ENCODE data around the gene MYH10. TPM values are rescaled to one million over a fixed set of nuclear protein-coding genes. Genes with fewer than 3 reads are reported as not detected.
A peak's percentile ranks its signal among the peaks of the same experiment; 100 is the strongest.

The MYH10 gene
- polyA plus RNA-seq, 1 donor = 73.6 TPM

DNA sequence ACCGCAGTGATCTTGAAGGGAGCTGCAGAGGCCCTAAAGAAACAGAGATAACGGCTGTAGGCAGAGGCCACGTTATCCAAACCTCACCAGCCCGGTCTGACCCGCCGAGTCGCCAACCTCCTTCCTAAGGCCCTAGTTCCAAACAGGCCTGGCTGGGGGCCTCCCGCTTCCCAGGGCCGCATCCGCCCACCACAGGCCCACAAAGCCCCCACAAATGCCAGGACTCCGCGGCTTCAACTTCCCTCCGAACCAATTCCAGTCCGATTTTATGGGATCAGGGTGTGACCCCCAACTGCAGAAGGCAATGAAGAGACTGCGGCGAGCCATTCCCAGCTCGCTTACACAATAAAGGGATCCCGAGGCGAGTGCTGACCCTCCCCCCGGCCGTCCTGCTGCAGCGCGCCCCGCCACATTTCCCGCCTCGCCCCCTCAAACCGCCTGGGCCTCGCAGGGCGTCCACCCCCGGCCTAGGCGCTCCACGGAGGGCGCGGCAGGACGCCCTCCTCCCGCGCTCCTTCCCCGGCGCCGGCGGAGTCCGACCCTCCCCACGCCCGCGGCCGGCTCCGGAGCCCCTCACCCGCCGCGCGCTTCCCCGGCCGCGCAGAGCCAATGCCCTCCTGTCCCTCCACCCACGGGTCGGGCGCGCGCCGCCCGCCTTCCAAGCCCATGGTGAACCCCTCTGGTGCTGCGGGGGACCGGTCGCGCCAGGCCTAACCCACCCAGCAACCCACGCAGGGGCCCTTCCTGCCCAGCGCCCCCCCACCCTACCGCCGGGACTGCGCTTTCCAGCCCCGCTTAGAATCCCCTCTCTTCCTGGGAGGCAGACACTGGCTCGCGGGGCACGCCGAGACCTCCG, 926 bp downstream of the MYH10 start:
- Histone ChIP-seq H3K9me3 (ENCODE audit: control insufficient read depth, low read depth, low read length) (no peaks in the 10 kb centered on the region), H3K27me3 (ENCODE audit: control insufficient read depth, insufficient read depth, low read length) (no peaks in the 10 kb centered on the region), H3K4me1 (ENCODE audit: control insufficient read depth, insufficient read depth, low read length) (peaks cover 4% of the 10 kb centered on the region), H3K27ac (ENCODE audit: low read length) (peak overlapping the region; percentile 92), H3K4me3 (ENCODE audit: low read length) (peak overlapping the region; percentile 97), H3K36me3 (ENCODE audit: control insufficient read depth, insufficient read depth, low read length) (no peaks in the 10 kb centered on the region)
- peak; percentile 20 to 68 for DNase-seq
- WGBS (ENCODE audit: insufficient coverage, low lambda C conversion rate) = no CpG with 5 or more reads among the region's 76 CpGs

DNA sequence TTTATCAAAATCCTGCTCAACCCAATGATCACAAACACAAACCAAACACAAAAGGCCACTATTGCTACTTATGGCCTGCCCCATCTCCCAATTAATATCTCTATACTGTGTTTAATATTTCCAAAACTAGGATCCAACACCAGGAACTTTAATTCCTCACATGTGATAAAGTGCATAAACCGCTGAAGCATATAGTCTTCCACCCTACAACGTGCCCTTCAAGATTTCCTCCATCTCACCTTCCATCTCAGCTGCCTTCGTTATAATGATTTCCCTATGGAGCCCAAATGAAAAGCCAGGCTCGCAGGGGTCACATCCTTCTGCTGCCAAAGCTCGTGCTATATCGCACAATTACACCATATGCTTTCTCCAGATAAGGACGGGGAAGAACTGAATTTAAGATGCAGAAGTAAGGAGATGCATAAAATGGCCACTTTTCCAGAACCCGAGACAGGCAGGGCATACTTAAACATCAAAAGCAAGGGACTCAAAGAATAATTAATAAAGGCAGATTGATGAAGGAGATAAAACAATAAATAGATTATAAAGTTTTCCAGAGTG, 1.8 kb downstream of the MYH10 start:
- Histone ChIP-seq H3K9me3 (ENCODE audit: control insufficient read depth, low read depth, low read length) (no peaks in the 10 kb centered on the region), H3K27me3 (ENCODE audit: control insufficient read depth, insufficient read depth, low read length) (no peaks in the 10 kb centered on the region), H3K27ac (ENCODE audit: low read length) (peak overlapping the region; percentile 16), H3K4me3 (ENCODE audit: low read length) (peak overlapping the region; percentile 97), H3K4me1 (ENCODE audit: control insufficient read depth, insufficient read depth, low read length) (peaks cover 4% of the 10 kb centered on the region), H3K36me3 (ENCODE audit: control insufficient read depth, insufficient read depth, low read length) (no peaks in the 10 kb centered on the region)
- whole genome bisulfite sequencing (ENCODE audit: insufficient coverage, low lambda C conversion rate) = 57% methylated on average over 1 of the region's 8 CpGs
- peak in 1 of 2 donors; percentile 33 for DNase-seq

DNA sequence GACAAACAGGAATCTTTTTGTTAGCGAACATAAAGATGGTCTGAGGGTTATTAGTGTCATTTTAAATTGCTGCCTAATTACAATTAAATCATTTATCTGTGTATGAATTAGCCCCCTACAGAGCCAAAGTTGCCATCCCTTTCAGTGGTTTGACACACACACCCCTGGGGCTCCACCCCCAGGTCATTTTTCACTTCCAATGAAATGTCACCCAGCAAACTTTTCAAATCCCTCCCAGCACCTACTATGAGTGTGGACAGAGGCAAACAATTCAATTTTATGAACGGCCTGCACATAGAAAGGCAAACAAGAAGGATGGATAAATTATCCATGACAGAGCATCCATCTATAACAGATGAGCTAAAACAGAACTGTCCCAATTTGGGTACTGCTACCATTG, 2.4 kb downstream of the MYH10 start:
- Histone ChIP-seq H3K27ac (ENCODE audit: low read length) (no peak overlapping the region), H3K36me3 (ENCODE audit: control insufficient read depth, insufficient read depth, low read length) (no peaks in the 10 kb centered on the region), H3K4me1 (ENCODE audit: control insufficient read depth, insufficient read depth, low read length) (peaks cover 4% of the 10 kb centered on the region), H3K4me3 (ENCODE audit: low read length) (no peak overlapping the region), H3K27me3 (ENCODE audit: control insufficient read depth, insufficient read depth, low read length) (no peaks in the 10 kb centered on the region), H3K9me3 (ENCODE audit: control insufficient read depth, low read depth, low read length) (no peaks in the 10 kb centered on the region)
- no peak for DNase-seq
- 80% methylated on average over 2 of the region's 2 CpGs for WGBS (ENCODE audit: insufficient coverage, low lambda C conversion rate)

DNA sequence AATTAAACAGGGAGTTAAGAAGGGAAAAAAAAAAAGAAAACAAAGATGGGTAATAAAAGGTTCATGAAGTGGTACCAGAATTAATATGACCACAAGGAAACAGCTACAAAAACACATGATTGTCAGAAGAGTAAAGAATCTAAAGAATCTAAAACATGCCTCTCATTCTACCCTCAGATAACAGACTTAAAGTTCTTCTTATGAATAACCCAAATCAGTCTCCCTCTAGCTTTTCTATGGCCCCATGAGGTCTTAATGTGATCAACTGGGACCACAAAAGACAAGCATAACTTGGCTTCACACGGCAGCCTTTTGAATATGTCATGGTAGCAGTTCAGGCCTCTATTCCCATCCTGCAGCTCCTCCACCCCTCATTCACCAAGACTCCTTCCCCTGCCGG, 6.9 kb downstream of the MYH10 start:
- no peak for DNase-seq
- Histone ChIP-seq H3K4me1 (ENCODE audit: control insufficient read depth, insufficient read depth, low read length) (no peaks in the 10 kb centered on the region), H3K27ac (ENCODE audit: low read length) (no peak overlapping the region), H3K36me3 (ENCODE audit: control insufficient read depth, insufficient read depth, low read length) (peaks cover 20% of the 10 kb centered on the region), H3K27me3 (ENCODE audit: control insufficient read depth, insufficient read depth, low read length) (no peaks in the 10 kb centered on the region), H3K9me3 (ENCODE audit: control insufficient read depth, low read depth, low read length) (no peaks in the 10 kb centered on the region), H3K4me3 (ENCODE audit: low read length) (no peak overlapping the region)
- no CpG with 5 or more reads among the region's 2 CpGs for WGBS (ENCODE audit: insufficient coverage, low lambda C conversion rate)

DNA sequence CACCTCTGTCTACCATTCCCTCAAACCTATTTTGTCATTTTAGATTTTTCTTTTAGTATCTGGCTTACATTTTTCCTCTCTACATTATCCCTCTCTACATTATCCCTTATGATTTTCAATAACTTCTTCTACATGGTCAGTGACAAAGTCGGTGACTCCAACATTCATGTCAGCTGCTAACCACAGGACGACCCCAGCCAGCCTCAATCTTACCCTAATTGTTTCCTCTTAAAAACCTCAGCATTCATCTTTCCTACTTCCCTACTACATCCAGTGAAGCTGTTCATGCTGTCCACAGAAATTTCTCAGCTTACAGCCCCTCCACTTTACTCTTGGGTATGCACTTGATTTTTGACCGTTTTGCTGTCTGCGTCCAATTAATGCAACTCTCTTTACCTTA, 8.3 kb downstream of the MYH10 start:
- Histone ChIP-seq H3K27me3 (ENCODE audit: control insufficient read depth, insufficient read depth, low read length) (no peaks in the 10 kb centered on the region), H3K27ac (ENCODE audit: low read length) (no peak overlapping the region), H3K36me3 (ENCODE audit: control insufficient read depth, insufficient read depth, low read length) (peaks cover 21% of the 10 kb centered on the region), H3K4me1 (ENCODE audit: control insufficient read depth, insufficient read depth, low read length) (no peaks in the 10 kb centered on the region), H3K4me3 (ENCODE audit: low read length) (no peak overlapping the region), H3K9me3 (ENCODE audit: control insufficient read depth, low read depth, low read length) (no peaks in the 10 kb centered on the region)
- DNase-seq = no peak
- WGBS (ENCODE audit: insufficient coverage, low lambda C conversion rate) = 88% methylated on average over 4 of the region's 4 CpGs

DNA sequence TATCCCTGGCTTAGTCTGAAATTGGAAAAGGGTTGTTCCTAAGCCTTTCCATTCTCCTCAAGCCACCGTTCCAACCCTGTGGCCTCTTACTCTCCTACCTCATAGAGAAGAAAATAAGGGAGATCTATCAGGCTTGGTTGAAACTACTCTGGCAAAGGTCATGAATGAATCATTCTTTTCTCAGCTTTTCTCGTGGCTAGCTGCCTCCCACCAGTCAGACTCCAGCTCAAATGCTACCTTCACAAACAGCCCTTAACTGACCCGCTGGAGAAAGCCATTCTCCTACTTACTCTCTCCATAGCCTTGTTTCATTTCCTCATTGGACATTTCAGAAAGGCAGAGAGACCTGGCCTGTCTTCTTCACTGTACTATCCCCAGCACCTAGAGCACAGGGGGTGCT, 8.9 kb downstream of the MYH10 start:
- H3K27ac ChIP-seq (ENCODE audit: low read length) = no peak overlapping the region
- no peak for DNase-seq
- no peaks in the 10 kb centered on the region for H3K9me3 ChIP-seq (ENCODE audit: control insufficient read depth, low read depth, low read length)
- peaks cover 21% of the 10 kb centered on the region for H3K36me3 ChIP-seq (ENCODE audit: control insufficient read depth, insufficient read depth, low read length)
- H3K27me3 ChIP-seq (ENCODE audit: control insufficient read depth, insufficient read depth, low read length) = no peaks in the 10 kb centered on the region
- no peaks in the 10 kb centered on the region for H3K4me1 ChIP-seq (ENCODE audit: control insufficient read depth, insufficient read depth, low read length)
- no peak overlapping the region for H3K4me3 ChIP-seq (ENCODE audit: low read length)
- no CpG with 5 or more reads among the region's 3 CpGs for whole genome bisulfite sequencing (ENCODE audit: insufficient coverage, low lambda C conversion rate)

DNA sequence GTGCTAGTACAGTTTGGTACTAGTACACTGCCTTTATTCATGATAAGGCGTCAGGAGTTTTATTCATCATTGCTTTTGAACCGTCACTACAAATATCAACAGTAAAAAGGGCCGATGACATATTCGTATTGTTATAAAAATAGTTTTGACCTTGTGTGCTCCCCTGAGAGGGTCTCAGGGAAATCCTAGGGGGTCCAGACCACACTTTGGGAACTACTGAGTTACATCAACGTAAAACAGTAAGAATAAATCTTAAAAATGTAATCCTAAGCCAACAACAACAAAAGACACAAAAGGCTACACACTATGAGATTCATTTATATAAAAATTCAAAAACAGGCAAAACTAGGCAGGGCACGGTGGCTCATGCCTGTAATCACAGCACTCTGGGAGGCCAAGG, 11.2 kb downstream of the MYH10 start:
- no peak for DNase-seq
- Histone ChIP-seq H3K4me3 (ENCODE audit: low read length) (no peak overlapping the region), H3K9me3 (ENCODE audit: control insufficient read depth, low read depth, low read length) (no peaks in the 10 kb centered on the region), H3K27me3 (ENCODE audit: control insufficient read depth, insufficient read depth, low read length) (no peaks in the 10 kb centered on the region), H3K4me1 (ENCODE audit: control insufficient read depth, insufficient read depth, low read length) (no peaks in the 10 kb centered on the region), H3K27ac (ENCODE audit: low read length) (no peak overlapping the region), H3K36me3 (ENCODE audit: control insufficient read depth, insufficient read depth, low read length) (peaks cover 21% of the 10 kb centered on the region)
- WGBS (ENCODE audit: insufficient coverage, low lambda C conversion rate) = 100% methylated on average over 1 of the region's 6 CpGs

DNA sequence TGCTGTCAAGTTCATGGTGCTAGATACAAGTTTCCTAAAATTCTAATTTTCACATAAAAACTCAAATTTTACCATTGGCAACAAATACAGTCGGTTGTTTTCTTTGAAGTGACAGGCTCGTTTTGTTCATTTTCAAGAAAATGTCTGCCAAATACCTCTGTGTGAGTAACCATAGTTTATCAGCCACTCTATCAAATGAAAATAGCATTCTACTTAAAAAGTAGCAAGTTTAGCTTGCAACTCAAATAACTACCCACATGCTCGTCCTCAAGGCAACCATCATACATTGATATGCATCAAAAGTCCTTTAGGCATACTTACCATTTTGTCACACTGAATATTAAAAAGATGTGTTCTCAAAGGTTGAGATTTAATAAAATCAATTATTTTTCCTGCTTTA, 11.7 kb downstream of the MYH10 start:
- Histone ChIP-seq H3K27me3 (ENCODE audit: control insufficient read depth, insufficient read depth, low read length) (no peaks in the 10 kb centered on the region), H3K9me3 (ENCODE audit: control insufficient read depth, low read depth, low read length) (no peaks in the 10 kb centered on the region), H3K27ac (ENCODE audit: low read length) (no peak overlapping the region), H3K4me3 (ENCODE audit: low read length) (no peak overlapping the region), H3K36me3 (ENCODE audit: control insufficient read depth, insufficient read depth, low read length) (peaks cover 21% of the 10 kb centered on the region), H3K4me1 (ENCODE audit: control insufficient read depth, insufficient read depth, low read length) (no peaks in the 10 kb centered on the region)
- 100% methylated on average over 1 of the region's 3 CpGs for WGBS (ENCODE audit: insufficient coverage, low lambda C conversion rate)
- no peak for DNase-seq

DNA sequence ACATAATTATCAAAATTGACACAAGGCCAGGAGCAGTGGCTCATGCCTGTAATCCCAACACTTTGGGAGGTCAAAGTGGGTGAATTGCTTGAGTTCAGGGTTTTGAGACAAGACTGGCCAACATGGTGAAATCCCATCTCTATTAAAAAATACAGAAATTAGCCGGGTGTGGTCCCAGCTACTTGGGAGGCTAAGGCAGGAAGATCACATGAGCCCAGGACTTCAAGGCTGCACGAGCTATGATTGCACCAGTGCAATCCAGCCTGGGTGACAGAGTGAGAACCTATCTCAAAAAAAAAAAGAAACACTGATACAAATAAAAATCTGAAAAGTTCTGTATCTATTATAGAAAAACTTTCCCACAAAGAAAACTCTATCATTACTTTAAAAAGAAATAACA, 15.5 kb downstream of the MYH10 start:
- no CpG with 5 or more reads among the region's 2 CpGs for WGBS (ENCODE audit: insufficient coverage, low lambda C conversion rate)
- DNase-seq = peak; percentile 22 to 30
- H3K27me3 ChIP-seq (ENCODE audit: control insufficient read depth, insufficient read depth, low read length) = no peaks in the 10 kb centered on the region

DNA sequence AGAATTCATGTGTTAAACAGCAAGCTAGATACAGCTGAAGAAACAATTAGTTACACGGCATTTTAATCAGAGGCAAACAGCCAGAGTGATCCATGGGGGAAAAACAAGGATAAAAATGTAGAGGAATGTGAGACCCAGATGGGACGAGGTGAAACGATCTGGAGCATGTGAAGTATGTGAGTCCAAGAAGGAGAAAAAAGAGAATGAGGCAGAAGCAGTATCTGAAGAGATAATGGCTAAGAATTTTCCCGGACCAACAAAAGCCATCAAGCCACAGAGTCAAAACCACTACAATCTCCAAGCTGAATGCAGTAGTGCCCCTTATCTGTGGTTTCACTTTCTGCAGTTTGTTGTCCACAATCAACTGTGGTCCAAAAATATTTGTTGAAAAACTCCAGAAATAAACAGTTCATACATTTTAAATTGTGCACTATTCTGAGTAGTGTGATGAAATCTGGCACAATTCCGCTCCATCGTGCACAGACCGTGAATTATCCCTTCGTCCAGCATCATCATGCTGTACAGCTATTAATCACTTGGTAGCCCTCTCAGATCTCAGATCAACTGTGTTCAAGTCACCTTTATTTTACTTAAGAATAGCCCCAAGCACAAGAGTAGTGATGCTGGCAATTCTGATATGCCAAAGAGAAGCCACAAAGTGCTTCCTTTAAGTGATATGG, 18.8 kb downstream of the MYH10 start:
- Histone ChIP-seq H3K9me3 (ENCODE audit: control insufficient read depth, low read depth, low read length) (peaks cover 4% of the 10 kb centered on the region), H3K4me3 (ENCODE audit: low read length) (no peak overlapping the region), H3K27me3 (ENCODE audit: control insufficient read depth, insufficient read depth, low read length) (no peaks in the 10 kb centered on the region), H3K36me3 (ENCODE audit: control insufficient read depth, insufficient read depth, low read length) (no peaks in the 10 kb centered on the region), H3K27ac (ENCODE audit: low read length) (no peak overlapping the region), H3K4me1 (ENCODE audit: control insufficient read depth, insufficient read depth, low read length) (peaks cover under 1% of the 10 kb centered on the region)
- DNase-seq = no peak
- 91% methylated on average over 3 of the region's 8 CpGs for WGBS (ENCODE audit: insufficient coverage, low lambda C conversion rate)

More for the DNA sequence above, 15.5 kb downstream of the MYH10 start:
- Histone ChIP-seq H3K4me1 (ENCODE audit: control insufficient read depth, insufficient read depth, low read length) (no peaks in the 10 kb centered on the region), H3K4me3 (ENCODE audit: low read length) (no peak overlapping the region), H3K36me3 (ENCODE audit: control insufficient read depth, insufficient read depth, low read length) (peaks cover 2% of the 10 kb centered on the region), H3K27ac (ENCODE audit: low read length) (no peak overlapping the region), H3K9me3 (ENCODE audit: control insufficient read depth, low read depth, low read length) (peaks cover 4% of the 10 kb centered on the region)

All from large intestine (tissue), 3 donors.